ENCODE measurements around the gene ALDH16A1.
"Not testable (repeated sequence)": the region's sequence is repeated elsewhere in the genome, so short reads cannot be mapped to it uniquely, and the experiment has no call there.

GRCh38 chr19:49473501-49473867 lies 20.5 kb downstream of the ALDH16A1 start:
- TF ChIP-seq, protein P1, sequence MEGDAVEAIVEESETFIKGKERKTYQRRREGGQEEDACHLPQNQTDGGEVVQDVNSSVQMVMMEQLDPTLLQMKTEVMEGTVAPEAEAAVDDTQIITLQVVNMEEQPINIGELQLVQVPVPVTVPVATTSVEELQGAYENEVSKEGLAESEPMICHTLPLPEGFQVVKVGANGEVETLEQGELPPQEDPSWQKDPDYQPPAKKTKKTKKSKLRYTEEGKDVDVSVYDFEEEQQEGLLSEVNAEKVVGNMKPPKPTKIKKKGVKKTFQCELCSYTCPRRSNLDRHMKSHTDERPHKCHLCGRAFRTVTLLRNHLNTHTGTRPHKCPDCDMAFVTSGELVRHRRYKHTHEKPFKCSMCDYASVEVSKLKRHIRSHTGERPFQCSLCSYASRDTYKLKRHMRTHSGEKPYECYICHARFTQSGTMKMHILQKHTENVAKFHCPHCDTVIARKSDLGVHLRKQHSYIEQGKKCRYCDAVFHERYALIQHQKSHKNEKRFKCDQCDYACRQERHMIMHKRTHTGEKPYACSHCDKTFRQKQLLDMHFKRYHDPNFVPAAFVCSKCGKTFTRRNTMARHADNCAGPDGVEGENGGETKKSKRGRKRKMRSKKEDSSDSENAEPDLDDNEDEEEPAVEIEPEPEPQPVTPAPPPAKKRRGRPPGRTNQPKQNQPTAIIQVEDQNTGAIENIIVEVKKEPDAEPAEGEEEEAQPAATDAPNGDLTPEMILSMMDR (optimal IDR thresholded peaks at IDR 0.05 in 1 of 3, IDR thresholded peaks at IDR 0.05 in 1 of 3, conservative IDR thresholded peaks at IDR 0.05 in 1 of 3; ENCODE audit: extremely low read depth in 1 of 3, insufficient read depth in 2 of 3, low read length in 3 of 3), result not testable (repeated sequence)
- TF ChIP-seq EZH2 (IDR thresholded peaks at IDR 0.05; ENCODE audit: low read length), result not testable (repeated sequence)
